ENCODE measurements around the gene SIPA1L3. TPM values are rescaled to one million over a fixed set of nuclear protein-coding genes. Genes with fewer than 3 reads are reported as not detected.
A peak's percentile ranks its signal among the peaks of the same experiment; 100 is the strongest.

Gene SIPA1L3
- total RNA-seq, 2 experiments from 2014 or later: 15.5 to 17.7 TPM

DNA sequence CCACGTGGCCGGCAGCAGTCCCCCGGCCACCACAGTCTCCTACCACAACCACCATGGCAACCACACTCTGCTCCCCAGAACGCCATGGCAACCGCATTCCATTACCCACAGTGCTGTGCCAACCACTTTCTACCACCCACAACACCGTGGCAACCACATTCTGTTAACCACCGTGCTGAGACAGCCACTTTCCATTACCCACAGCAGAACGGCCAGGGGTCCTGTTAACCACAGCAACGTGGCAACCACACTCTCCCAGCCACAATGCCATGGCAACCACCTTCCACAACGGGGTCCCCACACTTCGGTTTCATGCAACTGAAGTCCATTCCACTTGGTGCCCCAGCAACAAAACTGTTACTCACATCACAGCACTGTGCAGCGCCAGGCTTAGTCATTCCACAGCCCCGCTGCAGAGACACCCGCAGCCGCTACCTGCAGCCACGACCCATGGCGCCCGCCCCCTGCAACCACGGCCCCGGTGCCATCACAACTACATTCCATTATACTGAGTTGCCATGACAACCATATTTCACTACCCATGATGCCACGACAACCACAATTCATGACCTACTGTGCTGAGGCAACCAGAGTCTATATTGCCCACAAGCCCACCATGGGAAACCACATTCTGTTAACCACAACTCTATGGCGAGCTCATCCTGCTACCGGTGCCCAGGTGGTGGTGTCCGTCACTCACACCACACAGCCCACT lies 307.1 kb downstream of the SIPA1L3 start:
- peaks cover 68% of the 10 kb centered on the region for H3K27me3 Mint-ChIP-seq
- CTCF ChIA-PET: no interaction called here

GRCh38 chr19:38216785-38217641 lies 310.0 kb downstream of the SIPA1L3 start:
- ATAC-seq (ENCODE audit: poor library complexity): no peak
- intact Hi-C loops (cut with DNase I, micrococcal nuclease): no loop called here

More for the DNA sequence above, 307.1 kb downstream of the SIPA1L3 start:
- Mint-ChIP-seq H3K9me3 (no peaks in the 10 kb centered on the region), H3K4me1 (ENCODE audit: low read depth) (peaks cover 18% of the 10 kb centered on the region), H3K27ac (peak overlapping the region; percentile 70), H3K4me3 (peak overlapping the region; percentile 76), H3K36me3 (ENCODE audit: low read depth) (peaks cover 11% of the 10 kb centered on the region)
- H3K9me3 ChIP-seq (ENCODE audit: control insufficient read depth in 1 of 2, insufficient read depth in 1 of 2, low read length in 2 of 2): peaks cover 0 to 20% of the 10 kb centered on the region in 2 experiments
- peaks cover 28% of the 10 kb centered on the region for H3K4me1 ChIP-seq (ENCODE audit: insufficient read depth, low read length)
- H3K36me3 ChIP-seq (ENCODE audit: insufficient read depth, low read length): no peaks in the 10 kb centered on the region
- H3K4me3 ChIP-seq (ENCODE audit: low read length): no peak overlapping the region
- H3K27ac ChIP-seq (ENCODE audit: low read depth in 1 of 2, low read length in 2 of 2): no peak overlapping the region
- peak; percentile 89 for ATAC-seq (ENCODE audit: poor library complexity)
- peaks cover 47 to 67% of the 10 kb centered on the region in 2 experiments for H3K27me3 ChIP-seq (ENCODE audit: control insufficient read depth in 1 of 2, insufficient read depth in 2 of 2, low read length in 2 of 2)
- POLR2A ChIA-PET: interaction anchor here (0.7 kb wide), 1 partner anchor 43 kb away, joined by 3 read pairs; no protein-coding TSS in a partner anchor
- intact Hi-C loops (cut with DNase I, micrococcal nuclease): no loop called here
- TF ChIP-seq, protein P1, sequence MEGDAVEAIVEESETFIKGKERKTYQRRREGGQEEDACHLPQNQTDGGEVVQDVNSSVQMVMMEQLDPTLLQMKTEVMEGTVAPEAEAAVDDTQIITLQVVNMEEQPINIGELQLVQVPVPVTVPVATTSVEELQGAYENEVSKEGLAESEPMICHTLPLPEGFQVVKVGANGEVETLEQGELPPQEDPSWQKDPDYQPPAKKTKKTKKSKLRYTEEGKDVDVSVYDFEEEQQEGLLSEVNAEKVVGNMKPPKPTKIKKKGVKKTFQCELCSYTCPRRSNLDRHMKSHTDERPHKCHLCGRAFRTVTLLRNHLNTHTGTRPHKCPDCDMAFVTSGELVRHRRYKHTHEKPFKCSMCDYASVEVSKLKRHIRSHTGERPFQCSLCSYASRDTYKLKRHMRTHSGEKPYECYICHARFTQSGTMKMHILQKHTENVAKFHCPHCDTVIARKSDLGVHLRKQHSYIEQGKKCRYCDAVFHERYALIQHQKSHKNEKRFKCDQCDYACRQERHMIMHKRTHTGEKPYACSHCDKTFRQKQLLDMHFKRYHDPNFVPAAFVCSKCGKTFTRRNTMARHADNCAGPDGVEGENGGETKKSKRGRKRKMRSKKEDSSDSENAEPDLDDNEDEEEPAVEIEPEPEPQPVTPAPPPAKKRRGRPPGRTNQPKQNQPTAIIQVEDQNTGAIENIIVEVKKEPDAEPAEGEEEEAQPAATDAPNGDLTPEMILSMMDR (IDR thresholded peaks at IDR 0.05): no peak
- peak in 12 of 14 experiments; percentile 16 to 74 (median 30) for DNase-seq

DNA sequence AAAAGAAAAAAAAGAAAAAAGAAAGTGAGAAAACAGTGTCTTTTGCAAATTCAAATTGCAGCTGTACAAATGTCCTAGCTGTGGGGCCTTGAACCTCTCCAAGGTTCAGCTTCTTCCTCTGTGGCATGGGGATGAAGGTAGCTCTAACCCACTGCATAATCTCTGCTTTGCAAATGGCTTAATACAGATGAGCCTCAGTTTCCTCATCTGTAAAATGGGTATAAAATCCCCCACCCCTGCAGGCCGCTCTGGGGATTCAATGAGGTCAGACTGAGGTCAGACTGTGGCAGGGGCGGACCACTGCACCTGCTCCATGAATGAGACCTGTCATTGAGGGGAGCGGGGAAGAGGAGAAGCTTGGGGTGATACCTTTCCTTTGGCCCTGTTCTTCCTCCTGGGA lies 311.2 kb downstream of the SIPA1L3 start:
- H3K27me3 Mint-ChIP-seq: peaks cover 72% of the 10 kb centered on the region
- H3K27ac Mint-ChIP-seq: no peak overlapping the region
- H3K36me3 Mint-ChIP-seq (ENCODE audit: low read depth): peaks cover 5% of the 10 kb centered on the region
- Histone ChIP-seq H3K27me3 (ENCODE audit: control insufficient read depth in 1 of 2, insufficient read depth in 2 of 2, low read length in 2 of 2) (peaks cover 38 to 52% of the 10 kb centered on the region in 2 experiments), H3K27ac (ENCODE audit: low read depth in 1 of 2, low read length in 2 of 2) (no peak overlapping the region), H3K4me1 (ENCODE audit: insufficient read depth, low read length) (peaks cover 12% of the 10 kb centered on the region), H3K36me3 (ENCODE audit: insufficient read depth, low read length) (no peaks in the 10 kb centered on the region), H3K9me3 (ENCODE audit: control insufficient read depth in 1 of 2, insufficient read depth in 1 of 2, low read length in 2 of 2) (peaks cover 0 to 20% of the 10 kb centered on the region in 2 experiments), H3K4me3 (ENCODE audit: low read length) (no peak overlapping the region)
- TF ChIP-seq, protein P1 (IDR thresholded peaks at IDR 0.05): no peak
- no peak overlapping the region for H3K4me3 Mint-ChIP-seq
- ChIA-PET CTCF (no interaction called here), POLR2A (no interaction called here)
- DNase-seq: no peak
- no peaks in the 10 kb centered on the region for H3K9me3 Mint-ChIP-seq
- H3K4me1 Mint-ChIP-seq (ENCODE audit: low read depth): peaks cover 13% of the 10 kb centered on the region
- no peak for ATAC-seq (ENCODE audit: poor library complexity)
- intact Hi-C loops (cut with DNase I, micrococcal nuclease): no loop called here

More at GRCh38 chr19:38216785-38217641, 310.0 kb downstream of the SIPA1L3 start:
- no peak for DNase-seq
- ChIA-PET POLR2A (no interaction called here), CTCF (no interaction called here)
- H3K36me3 ChIP-seq (ENCODE audit: insufficient read depth, low read length): no peaks in the 10 kb centered on the region
- H3K27ac Mint-ChIP-seq: no peak overlapping the region
- TF ChIP-seq, protein P1 (IDR thresholded peaks at IDR 0.05): no peak
- H3K9me3 ChIP-seq (ENCODE audit: control insufficient read depth in 1 of 2, insufficient read depth in 1 of 2, low read length in 2 of 2): peaks cover 0 to 20% of the 10 kb centered on the region in 2 experiments
- H3K4me1 Mint-ChIP-seq (ENCODE audit: low read depth): peaks cover 9% of the 10 kb centered on the region
- peaks cover 5% of the 10 kb centered on the region for H3K36me3 Mint-ChIP-seq (ENCODE audit: low read depth)
- H3K27me3 ChIP-seq (ENCODE audit: control insufficient read depth in 1 of 2, insufficient read depth in 2 of 2, low read length in 2 of 2): peaks cover 40 to 50% of the 10 kb centered on the region in 2 experiments
- H3K9me3 Mint-ChIP-seq: no peaks in the 10 kb centered on the region
- peaks cover 74% of the 10 kb centered on the region for H3K27me3 Mint-ChIP-seq
- peaks cover 12% of the 10 kb centered on the region for H3K4me1 ChIP-seq (ENCODE audit: insufficient read depth, low read length)
- no peak overlapping the region for H3K4me3 ChIP-seq (ENCODE audit: low read length)
- H3K4me3 Mint-ChIP-seq: no peak overlapping the region
- H3K27ac ChIP-seq (ENCODE audit: low read depth in 1 of 2, low read length in 2 of 2): no peak overlapping the region
